Neural crest cell (in vitro differentiated cells): Measurements from ENCODE around the gene CD99L2. TPM values are rescaled to one million over a fixed set of nuclear protein-coding genes. Genes with fewer than 3 reads are reported as not detected.
A peak's percentile ranks its signal among the peaks of the same experiment; 100 is the strongest.

Experiments
- DNase-seq: peaks from one replicate; pipeline ENCODE4 v3.0.0; 2021; ENCODE audit warnings: low read depth, mixed read lengths, low spot score
- H3K27ac Mint-ChIP-seq: one replicate; pipeline ENCODE4 v1.8.0; 2021; ENCODE audit warnings: mild to moderate bottlenecking, mixed read lengths; ENCODE audit not compliant: unreplicated experiment
- H3K27me3 Mint-ChIP-seq: 2 replicates; pipeline ENCODE4 v1.8.0; 2021; ENCODE audit warnings: low read depth, mild to moderate bottlenecking, mixed read lengths
- H3K36me3 Mint-ChIP-seq: 2 replicates; pipeline ENCODE4 v1.8.0; 2021; ENCODE audit warnings: low read depth, mild to moderate bottlenecking, mixed read lengths
- H3K4me1 Mint-ChIP-seq: 2 replicates; pipeline ENCODE4 v1.8.0; 2021; ENCODE audit warnings: mixed read lengths
- H3K4me3 Mint-ChIP-seq: one replicate; pipeline ENCODE4 v1.8.0; 2021; ENCODE audit warnings: mild to moderate bottlenecking, mixed read lengths
- H3K9me3 Mint-ChIP-seq: 2 replicates; pipeline ENCODE4 v1.8.0; 2021; ENCODE audit warnings: mixed read lengths
- CTCF ChIP-seq: fragments of 200-600 bp; sonication (generic); conservative IDR thresholded peaks from 2 replicates; pipeline ENCODE4 v1.5.0; 2021; ENCODE audit warnings: antibody characterized with exemption, mild to moderate bottlenecking
- total RNA-seq: library from RNA; stranded (reverse); gene quantifications from 2 replicates; pipeline ENCODE4 v1.2.1, GENCODE V29; 2021

The CD99L2 gene
- total RNA-seq, 1 donor from 2014 or later = 40.1 TPM

- H3K4me3 Mint-ChIP-seq = no peak overlapping the region
- TF ChIP-seq CTCF = no peak
- H3K36me3 Mint-ChIP-seq = peaks cover 8% of the 10 kb centered on the region
- no peaks in the 10 kb centered on the region for H3K27me3 Mint-ChIP-seq
- no peaks in the 10 kb centered on the region for H3K9me3 Mint-ChIP-seq
- DNase-seq = no peak
- peaks cover 9% of the 10 kb centered on the region for H3K4me1 Mint-ChIP-seq
- H3K27ac Mint-ChIP-seq = no peak overlapping the region
Measured at GRCh38 chrX:150774798-150775568, 123.5 kb downstream of the CD99L2 start.

- DNase-seq = no peak
- H3K27ac Mint-ChIP-seq = no peak overlapping the region
- peaks cover 8% of the 10 kb centered on the region for H3K36me3 Mint-ChIP-seq
- no peak for TF ChIP-seq CTCF
- H3K27me3 Mint-ChIP-seq = no peaks in the 10 kb centered on the region
- H3K4me3 Mint-ChIP-seq = no peak overlapping the region
- no peaks in the 10 kb centered on the region for H3K9me3 Mint-ChIP-seq
- peaks cover 9% of the 10 kb centered on the region for H3K4me1 Mint-ChIP-seq
Measured at GRCh38 chrX:150773634-150774033, 124.8 kb downstream of the CD99L2 start.

- Mint-ChIP-seq H3K4me3 (no peak overlapping the region), H3K27ac (no peak overlapping the region), H3K9me3 (no peaks in the 10 kb centered on the region), H3K4me1 (peaks cover 9% of the 10 kb centered on the region), H3K36me3 (peaks cover 8% of the 10 kb centered on the region), H3K27me3 (no peaks in the 10 kb centered on the region)
- TF ChIP-seq CTCF = no peak
- DNase-seq = no peak
Measured at GRCh38 chrX:150773117-150773516, 125.4 kb downstream of the CD99L2 start.

GRCh38 chrX:150772150-150772970, 126.1 kb downstream of the CD99L2 start:
- no peaks in the 10 kb centered on the region for H3K9me3 Mint-ChIP-seq

GRCh38 chrX:150771116-150771515, 127.4 kb downstream of the CD99L2 start:
- Mint-ChIP-seq H3K27me3 (no peaks in the 10 kb centered on the region), H3K4me3 (no peak overlapping the region), H3K36me3 (peaks cover 8% of the 10 kb centered on the region), H3K27ac (no peak overlapping the region), H3K4me1 (no peaks in the 10 kb centered on the region), H3K9me3 (no peaks in the 10 kb centered on the region)
- DNase-seq = no peak
- TF ChIP-seq CTCF = no peak

More at GRCh38 chrX:150772150-150772970, 126.1 kb downstream of the CD99L2 start:
- no peaks in the 10 kb centered on the region for H3K27me3 Mint-ChIP-seq
- H3K36me3 Mint-ChIP-seq = peaks cover 8% of the 10 kb centered on the region
- H3K27ac Mint-ChIP-seq = no peak overlapping the region
- no peak overlapping the region for H3K4me3 Mint-ChIP-seq
- peaks cover 9% of the 10 kb centered on the region for H3K4me1 Mint-ChIP-seq
- peak; percentile 82 for DNase-seq
- peak; percentile 81 for TF ChIP-seq CTCF
